ENCODE data around the gene SYNE2. TPM values are rescaled to one million over a fixed set of nuclear protein-coding genes. Genes with fewer than 3 reads are reported as not detected.

The SYNE2 gene
- total RNA-seq, 1 experiment from 2014 or later = 67.4 TPM

DNA sequence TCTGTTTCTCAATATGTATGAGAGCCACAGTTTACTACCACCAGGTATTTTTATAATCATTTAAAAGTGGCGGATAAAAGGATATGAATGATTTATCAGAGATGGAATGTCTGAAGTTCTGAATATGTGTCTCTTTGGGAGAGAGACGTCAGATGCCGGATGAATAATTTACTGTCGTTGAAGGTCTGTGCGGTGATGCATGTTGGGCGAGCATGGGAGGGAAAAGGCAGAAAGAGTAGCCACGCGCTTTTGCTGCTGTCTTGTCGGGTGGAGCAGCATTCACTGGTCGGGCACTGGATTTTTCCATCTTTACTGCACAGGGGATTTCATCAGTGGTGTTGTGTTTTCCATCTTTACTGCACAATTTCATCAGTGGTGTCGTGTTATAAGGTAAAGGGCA is 65.6 kb downstream of the SYNE2 start:
- no peak overlapping the region for H3K27ac Mint-ChIP-seq (ENCODE audit: low read depth, unreplicated experiment)
- TF ChIP-seq, protein P1, sequence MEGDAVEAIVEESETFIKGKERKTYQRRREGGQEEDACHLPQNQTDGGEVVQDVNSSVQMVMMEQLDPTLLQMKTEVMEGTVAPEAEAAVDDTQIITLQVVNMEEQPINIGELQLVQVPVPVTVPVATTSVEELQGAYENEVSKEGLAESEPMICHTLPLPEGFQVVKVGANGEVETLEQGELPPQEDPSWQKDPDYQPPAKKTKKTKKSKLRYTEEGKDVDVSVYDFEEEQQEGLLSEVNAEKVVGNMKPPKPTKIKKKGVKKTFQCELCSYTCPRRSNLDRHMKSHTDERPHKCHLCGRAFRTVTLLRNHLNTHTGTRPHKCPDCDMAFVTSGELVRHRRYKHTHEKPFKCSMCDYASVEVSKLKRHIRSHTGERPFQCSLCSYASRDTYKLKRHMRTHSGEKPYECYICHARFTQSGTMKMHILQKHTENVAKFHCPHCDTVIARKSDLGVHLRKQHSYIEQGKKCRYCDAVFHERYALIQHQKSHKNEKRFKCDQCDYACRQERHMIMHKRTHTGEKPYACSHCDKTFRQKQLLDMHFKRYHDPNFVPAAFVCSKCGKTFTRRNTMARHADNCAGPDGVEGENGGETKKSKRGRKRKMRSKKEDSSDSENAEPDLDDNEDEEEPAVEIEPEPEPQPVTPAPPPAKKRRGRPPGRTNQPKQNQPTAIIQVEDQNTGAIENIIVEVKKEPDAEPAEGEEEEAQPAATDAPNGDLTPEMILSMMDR (IDR thresholded peaks at IDR 0.05; ENCODE audit: unreplicated experiment) = no peak
- H3K27me3 Mint-ChIP-seq (ENCODE audit: insufficient read depth, unreplicated experiment) = no peaks in the 10 kb centered on the region
- DNase-seq (ENCODE audit: unreplicated experiment) = no peak
- no peaks in the 10 kb centered on the region for H3K36me3 Mint-ChIP-seq (ENCODE audit: insufficient read depth, unreplicated experiment)
- ChIA-PET CTCF (no interaction called here), POLR2A (interaction anchor here (0.6 to 1.9 kb wide), 4 partner anchors 15 to 1227 kb away, joined by 3 to 7 read pairs (median 3); partner anchors contain the start of gene WDR89)
- no peaks in the 10 kb centered on the region for H3K9me3 Mint-ChIP-seq (ENCODE audit: unreplicated experiment)
- no peak overlapping the region for H3K4me3 Mint-ChIP-seq (ENCODE audit: unreplicated experiment)
- intact Hi-C loops (cut with micrococcal nuclease) = no loop called here
- BruUV-seq (replicated peaks) = no TSS peak
- H3K4me1 Mint-ChIP-seq (ENCODE audit: insufficient read depth, unreplicated experiment) = peaks cover 12% of the 10 kb centered on the region

DNA sequence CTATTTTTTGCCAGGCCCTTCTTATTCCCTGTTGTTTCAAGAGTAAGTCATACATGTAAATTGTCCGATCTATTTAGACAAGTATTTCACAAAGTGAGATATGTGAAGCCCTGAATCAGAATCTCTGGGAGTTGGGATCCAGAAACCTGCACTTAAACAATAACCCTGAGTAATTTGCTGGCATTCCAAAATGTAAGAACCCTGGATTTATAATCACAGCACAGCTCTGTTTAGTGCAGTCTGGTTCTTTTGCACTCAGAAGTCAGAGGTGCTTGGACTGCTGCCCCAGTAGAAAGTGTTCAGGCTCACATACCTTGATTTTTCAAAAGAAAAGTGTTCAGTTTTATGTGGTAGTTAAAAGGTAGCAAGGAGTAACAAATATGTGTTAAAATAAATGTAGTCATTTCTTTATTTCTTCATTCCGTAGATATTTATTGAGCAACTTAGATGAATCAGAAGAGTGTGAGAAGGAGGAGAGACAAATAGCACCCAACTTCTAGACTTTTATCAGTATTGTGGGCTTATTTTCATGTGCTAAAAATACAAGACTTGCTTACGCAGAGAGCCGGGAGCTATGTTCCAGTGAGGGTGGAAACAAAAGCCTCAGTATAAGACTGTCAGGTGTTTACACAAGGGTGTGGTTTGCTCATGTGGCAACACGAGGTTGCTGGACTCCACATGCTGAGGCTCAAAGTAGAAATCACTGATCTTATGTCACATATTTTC is 70.1 kb downstream of the SYNE2 start:
- ChIA-PET CTCF (interaction anchor here (0.6 to 1.1 kb wide), 7 partner anchors 16 to 805 kb away, joined by 3 to 4 read pairs (median 3); no protein-coding TSS in a partner anchor), POLR2A (interaction anchor here (0.5 to 3.8 kb wide), 38 partner anchors 11 to 1530 kb away, joined by 3 to 67 read pairs (median 5); partner anchors contain the start of genes MTHFD1 and SYNE2)
- intact Hi-C loops (cut with micrococcal nuclease) = loop anchor here (1.0 kb wide), 1 partner anchor 69 kb away; no protein-coding TSS in a partner anchor

DNA sequence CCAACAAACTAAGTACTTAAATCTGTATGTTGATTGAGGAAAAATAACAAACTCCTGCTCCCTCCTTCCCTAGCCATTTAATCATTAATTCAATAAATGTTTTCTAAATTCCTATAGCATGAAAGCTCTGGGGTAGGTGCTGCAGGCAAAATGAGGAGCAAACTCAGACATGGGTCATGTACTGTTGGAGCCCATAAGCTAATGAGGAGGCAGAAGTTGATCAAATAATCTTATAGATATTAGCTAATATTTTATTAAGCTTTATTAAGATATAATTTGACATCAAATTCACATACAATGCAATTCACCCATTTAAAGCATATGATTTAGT is 70.6 kb downstream of the SYNE2 start:
- TF ChIP-seq, protein P1 (IDR thresholded peaks at IDR 0.05; ENCODE audit: unreplicated experiment) = no peak
- intact Hi-C loops (cut with micrococcal nuclease) = loop anchor here (1.0 kb wide), 1 partner anchor 69 kb away; no protein-coding TSS in a partner anchor
- no peak overlapping the region for H3K27ac Mint-ChIP-seq (ENCODE audit: low read depth, unreplicated experiment)
- no peaks in the 10 kb centered on the region for H3K9me3 Mint-ChIP-seq (ENCODE audit: unreplicated experiment)
- peak overlapping the region; percentile 60 for H3K4me3 Mint-ChIP-seq (ENCODE audit: unreplicated experiment)
- H3K27me3 Mint-ChIP-seq (ENCODE audit: insufficient read depth, unreplicated experiment) = no peaks in the 10 kb centered on the region
- CTCF ChIA-PET = interaction anchor here (0.7 to 1.2 kb wide), 4 partner anchors 29 to 123 kb away, joined by 3 to 5 read pairs (median 4); no protein-coding TSS in a partner anchor
- DNase-seq (ENCODE audit: unreplicated experiment) = no peak
- no TSS peak for BruUV-seq (replicated peaks)
- no peaks in the 10 kb centered on the region for H3K36me3 Mint-ChIP-seq (ENCODE audit: insufficient read depth, unreplicated experiment)
- POLR2A ChIA-PET = interaction anchor here (0.5 to 3.8 kb wide), 34 partner anchors 10 to 1530 kb away, joined by 3 to 67 read pairs (median 6); partner anchors contain the start of genes MTHFD1 and SYNE2
- peaks cover 13% of the 10 kb centered on the region for H3K4me1 Mint-ChIP-seq (ENCODE audit: insufficient read depth, unreplicated experiment)

More for the DNA sequence above, 70.1 kb downstream of the SYNE2 start:
- Mint-ChIP-seq H3K27me3 (ENCODE audit: insufficient read depth, unreplicated experiment) (no peaks in the 10 kb centered on the region), H3K27ac (ENCODE audit: low read depth, unreplicated experiment) (no peak overlapping the region), H3K4me1 (ENCODE audit: insufficient read depth, unreplicated experiment) (peaks cover 13% of the 10 kb centered on the region), H3K4me3 (ENCODE audit: unreplicated experiment) (peak overlapping the region; percentile 60), H3K9me3 (ENCODE audit: unreplicated experiment) (no peaks in the 10 kb centered on the region), H3K36me3 (ENCODE audit: insufficient read depth, unreplicated experiment) (no peaks in the 10 kb centered on the region)
- TF ChIP-seq, protein P1 (IDR thresholded peaks at IDR 0.05; ENCODE audit: unreplicated experiment) = no peak
- peak; percentile 96 for DNase-seq (ENCODE audit: unreplicated experiment)
- BruUV-seq (replicated peaks) = no TSS peak

DNA sequence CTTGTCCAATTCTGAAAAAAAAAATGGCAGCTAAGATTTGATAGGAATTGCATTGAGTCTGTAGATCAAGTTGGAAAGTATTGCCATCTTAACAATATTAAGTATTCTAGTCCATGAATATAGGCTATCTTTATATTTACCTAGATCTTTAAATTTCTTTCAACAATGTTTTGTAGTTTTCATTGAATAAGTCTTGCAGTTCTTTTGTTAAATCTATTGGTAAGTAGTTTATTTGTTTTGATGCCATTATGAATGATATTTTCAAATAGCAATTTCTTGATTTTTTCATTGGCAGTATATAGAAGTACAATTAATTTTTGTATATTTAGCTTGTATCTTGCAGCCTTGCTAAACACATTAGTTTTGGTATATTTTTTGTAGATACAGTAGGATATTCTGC is 71.6 kb downstream of the SYNE2 start:
- TF ChIP-seq, protein P1 (IDR thresholded peaks at IDR 0.05; ENCODE audit: unreplicated experiment) = no peak
- Mint-ChIP-seq H3K9me3 (ENCODE audit: unreplicated experiment) (no peaks in the 10 kb centered on the region), H3K36me3 (ENCODE audit: insufficient read depth, unreplicated experiment) (no peaks in the 10 kb centered on the region), H3K27me3 (ENCODE audit: insufficient read depth, unreplicated experiment) (no peaks in the 10 kb centered on the region), H3K4me1 (ENCODE audit: insufficient read depth, unreplicated experiment) (peaks cover 13% of the 10 kb centered on the region), H3K4me3 (ENCODE audit: unreplicated experiment) (no peak overlapping the region), H3K27ac (ENCODE audit: low read depth, unreplicated experiment) (no peak overlapping the region)
- POLR2A ChIA-PET = interaction anchor here (0.7 to 3.8 kb wide), 11 partner anchors 9 to 73 kb away, joined by 3 to 67 read pairs (median 14); partner anchors contain the start of gene SYNE2
- intact Hi-C loops (cut with micrococcal nuclease) = no loop called here
- BruUV-seq (replicated peaks) = no TSS peak
- CTCF ChIA-PET = interaction anchor here (1.2 to 1.6 kb wide), 2 partner anchors 12 to 30 kb away, joined by 5 read pairs; no protein-coding TSS in a partner anchor
- DNase-seq (ENCODE audit: unreplicated experiment) = no peak

Measured in MCF 10A (cell line).